Mesenchymal stem cell (in vitro differentiated cells and primary cell): ENCODE results near the gene S1PR4.
"Not testable (repeated sequence)": the region's sequence is repeated elsewhere in the genome, so short reads cannot be mapped to it uniquely, and the experiment has no call there.

Experiments used
- DNase-seq: peaks from one replicate; pipeline ENCODE4 v3.0.0-alpha.2; 2013
- H2AFZ ChIP-seq: one replicate; pipeline ENCODE4 v1.6.1; 2013; ENCODE audit warnings: low read depth, mild to moderate bottlenecking, control low read depth, inconsistent platforms, low read length, moderate library complexity
- H2AK5ac ChIP-seq: 2 replicates; pipeline ENCODE4 v1.6.1; 2013; ENCODE audit warnings: low read length, moderate library complexity, mild to moderate bottlenecking, inconsistent platforms; ENCODE audit not compliant: severe bottlenecking
- H2BK120ac ChIP-seq: one replicate; pipeline ENCODE4 v1.6.1; 2013; ENCODE audit warnings: low read depth, mild to moderate bottlenecking, inconsistent platforms, low read length, moderate library complexity
- H2BK12ac ChIP-seq, 2 experiments: one replicate each; pipeline ENCODE4 v1.6.1; 2013; ENCODE audit warnings: inconsistent platforms in 2 of 2, low read length in 2 of 2, mild to moderate bottlenecking in 2 of 2, moderate library complexity in 2 of 2, control low read depth in 1 of 2
- H2BK15ac ChIP-seq: one replicate; pipeline ENCODE4 v1.6.1; 2013; ENCODE audit warnings: mild to moderate bottlenecking, low read depth, inconsistent platforms; ENCODE audit not compliant: poor library complexity, severe bottlenecking
- H2BK5ac ChIP-seq: 2 replicates; pipeline ENCODE4 v1.6.1; 2013; ENCODE audit warnings: low read depth, mild to moderate bottlenecking, low read length, control low read depth, inconsistent platforms; ENCODE audit not compliant: poor library complexity, severe bottlenecking
- H3K14ac ChIP-seq, 2 experiments: one replicate each; pipeline ENCODE4 v1.6.1; 2013; ENCODE audit warnings: inconsistent platforms in 2 of 2, low read length in 2 of 2, control low read depth in 1 of 2, mild to moderate bottlenecking in 1 of 2, moderate library complexity in 1 of 2
- H3K18ac ChIP-seq, 2 experiments: one replicate each; pipeline ENCODE4 v1.6.1; 2013; ENCODE audit warnings: inconsistent platforms in 2 of 2, low read length in 2 of 2, control low read depth in 1 of 2, low read depth in 1 of 2, mild to moderate bottlenecking in 1 of 2
- H3K23ac ChIP-seq, 2 experiments: one replicate each; pipeline ENCODE4 v1.6.1; 2013; ENCODE audit warnings: inconsistent platforms in 2 of 2, low read length in 2 of 2, mild to moderate bottlenecking in 2 of 2, moderate library complexity in 2 of 2, control low read depth in 1 of 2
- H3K27ac ChIP-seq: 2 replicates; pipeline ENCODE4 v1.5.1; 2013; ENCODE audit warnings: mild to moderate bottlenecking, moderate library complexity, low read length, control low read depth, inconsistent platforms; ENCODE audit not compliant: poor library complexity, severe bottlenecking
- H3K27me3 ChIP-seq, 2 experiments: 2 replicates each; pipeline versions ENCODE4 v1.6.1 to v1.7.0; 2013; ENCODE audit warnings: low read length in 2 of 2, mild to moderate bottlenecking in 2 of 2, moderate library complexity in 2 of 2, control low read depth in 1 of 2, inconsistent platforms in 1 of 2; ENCODE audit not compliant: control insufficient read depth in 1 of 2, insufficient read depth in 1 of 2
- H3K36me3 ChIP-seq, 2 experiments: 2 replicates each; pipeline versions ENCODE4 v1.6.1 to v1.7.0; 2013; ENCODE audit warnings: low read length in 2 of 2, control low read depth in 1 of 2, inconsistent platforms in 1 of 2, low read depth in 1 of 2, mild to moderate bottlenecking in 1 of 2; ENCODE audit not compliant: insufficient read depth in 2 of 2, control insufficient read depth in 1 of 2
- H3K4ac ChIP-seq, 2 experiments: one replicate each; pipeline ENCODE4 v1.6.1; 2013; ENCODE audit warnings: inconsistent platforms in 2 of 2, low read length in 2 of 2, mild to moderate bottlenecking in 2 of 2, moderate library complexity in 2 of 2, control low read depth in 1 of 2, low read depth in 1 of 2
- H3K4me1 ChIP-seq: 2 replicates; pipeline ENCODE4 v1.6.1; 2013; ENCODE audit warnings: low read depth, low read length, control low read depth; ENCODE audit not compliant: control insufficient read depth, insufficient read depth
- H3K4me2 ChIP-seq: 2 replicates; pipeline ENCODE4 v1.6.1; 2013; ENCODE audit warnings: low read length, mild to moderate bottlenecking, inconsistent platforms; ENCODE audit not compliant: poor library complexity, severe bottlenecking
- H3K4me3 ChIP-seq, 2 experiments: 2 replicates each; pipeline versions ENCODE4 v1.5.1 to v1.7.0; 2013; ENCODE audit warnings: low read length in 2 of 2, mild to moderate bottlenecking in 2 of 2, control low read depth in 1 of 2, low read depth in 1 of 2; ENCODE audit not compliant: insufficient read depth in 1 of 2
- H3K79me1 ChIP-seq: replicated peaks from 2 replicates; pipeline ENCODE4 v1.6.1; 2013; ENCODE audit warnings: mild to moderate bottlenecking, control low read depth, low read length, inconsistent platforms; ENCODE audit not compliant: poor library complexity, severe bottlenecking
- H3K9ac ChIP-seq: 2 replicates; pipeline ENCODE4 v1.7.0; 2013; ENCODE audit warnings: mild to moderate bottlenecking, low read length, moderate library complexity
- H3K9me3 ChIP-seq: 2 replicates; pipeline ENCODE4 v1.7.0; 2013; ENCODE audit warnings: mild to moderate bottlenecking, low read length; ENCODE audit not compliant: control insufficient read depth
- H4K8ac ChIP-seq: one replicate; pipeline ENCODE4 v1.6.1; 2013; ENCODE audit warnings: inconsistent platforms, mild to moderate bottlenecking, low read length, moderate library complexity
- H4K91ac ChIP-seq: one replicate; pipeline ENCODE4 v1.6.1; 2013; ENCODE audit warnings: mild to moderate bottlenecking, low read length, inconsistent platforms
- WGBS: methylation state at CpG from one replicate; pipeline ENCODE4 v1.1.7; 2013; ENCODE audit warnings: mixed read lengths; 5-methylcytosine and 5-hydroxymethylcytosine counted together

Gene S1PR4

DNA sequence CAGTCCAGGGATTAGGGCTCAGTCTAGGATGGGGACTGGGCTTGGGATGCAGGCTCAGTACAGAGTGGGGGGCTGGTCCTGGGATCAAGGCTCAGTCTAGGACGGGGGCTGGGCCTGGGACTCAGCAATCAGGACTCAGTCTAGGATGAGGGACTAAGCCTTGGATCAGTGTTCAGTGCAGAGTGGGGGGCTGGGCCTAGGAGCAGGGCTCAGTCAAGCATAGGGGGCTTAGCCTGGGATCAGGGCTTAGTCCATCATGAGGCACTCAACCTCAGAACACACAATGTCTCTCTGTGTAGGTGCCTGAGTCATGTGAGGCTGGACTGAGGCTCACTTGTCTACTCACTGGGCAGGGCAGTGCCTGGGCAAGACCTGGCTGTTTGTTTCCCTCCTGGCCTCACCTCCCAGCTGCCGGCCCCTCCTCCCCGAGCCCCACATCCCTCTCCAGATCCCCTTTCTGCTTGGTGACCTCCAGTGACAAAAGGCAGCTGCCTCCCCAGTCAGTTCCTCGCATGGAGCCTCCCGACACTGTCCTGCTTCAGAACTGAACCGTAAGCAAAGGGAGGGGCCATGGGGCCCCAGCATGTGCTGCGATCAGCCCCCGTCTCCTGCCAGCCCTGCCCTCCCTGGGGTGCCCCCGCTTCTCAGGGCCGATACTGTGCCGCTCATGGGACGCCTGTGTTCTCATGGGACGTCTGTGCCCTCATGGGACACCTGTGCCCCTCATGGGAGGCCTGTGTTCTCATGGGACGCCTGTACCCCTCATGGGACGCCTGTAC is 6.5 kb upstream of the S1PR4 start:
- H2BK5ac ChIP-seq: no peak overlapping the region

DNA sequence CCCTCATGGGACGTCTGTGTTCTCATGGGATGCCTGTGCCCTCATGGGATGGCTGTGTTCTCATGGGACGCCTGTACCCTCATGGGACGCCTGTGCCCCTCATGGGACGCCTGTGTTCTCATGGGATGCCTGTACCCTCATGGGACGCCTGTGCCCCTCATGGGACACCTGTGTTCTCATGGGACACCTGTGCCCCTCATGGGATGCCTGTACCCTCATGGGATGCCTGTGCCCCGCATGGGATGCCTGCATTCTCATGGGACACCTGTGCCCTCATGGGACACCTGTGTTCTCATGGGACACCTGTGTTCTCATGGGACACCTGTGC is 5.9 kb upstream of the S1PR4 start:
- H2BK15ac ChIP-seq, H3K4me3 ChIP-seq, H3K4me2 ChIP-seq, H4K8ac ChIP-seq, H3K9ac ChIP-seq, H3K14ac ChIP-seq, H3K18ac ChIP-seq, H2BK120ac ChIP-seq, H2BK5ac ChIP-seq, H3K79me1 ChIP-seq, H3K4me1 ChIP-seq, H2AFZ ChIP-seq, H3K9me3 ChIP-seq, H3K27ac ChIP-seq, H2AK5ac ChIP-seq, H3K23ac ChIP-seq, H2BK12ac ChIP-seq, DNase-seq, H3K36me3 ChIP-seq, H4K91ac ChIP-seq, H3K4ac ChIP-seq, H3K27me3 ChIP-seq: not testable (repeated sequence)
- WGBS: 76% methylated on average over 6 of the region's 6 CpGs

More for the DNA sequence above, 6.5 kb upstream of the S1PR4 start:
- no peak overlapping the region for H4K8ac ChIP-seq
- 87% methylated on average over 15 of the region's 15 CpGs for WGBS
- H3K4me1 ChIP-seq: peaks cover 5% of the 10 kb centered on the region
- H2BK15ac ChIP-seq: no peak overlapping the region
- H3K4me2 ChIP-seq: no peak overlapping the region
- H3K9ac ChIP-seq: no peak overlapping the region
- no peak overlapping the region for H2AFZ ChIP-seq
- no peak overlapping the region for H3K4me3 ChIP-seq
- no peak overlapping the region for H4K91ac ChIP-seq
- no peak overlapping the region for H3K27ac ChIP-seq
- no peak for DNase-seq
- no peaks in the 10 kb centered on the region for H3K9me3 ChIP-seq
- no peak overlapping the region for H2BK12ac ChIP-seq
- H2AK5ac ChIP-seq: no peak overlapping the region
- peak overlapping the region in 1 of 2 experiments; percentile 21 for H3K18ac ChIP-seq
- H3K4ac ChIP-seq: no peak overlapping the region
- no peaks in the 10 kb centered on the region for H3K79me1 ChIP-seq
- no peaks in the 10 kb centered on the region for H3K36me3 ChIP-seq
- H3K27me3 ChIP-seq: peaks cover 6% of the 10 kb centered on the region in 2 experiments
- no peak overlapping the region for H2BK120ac ChIP-seq
- H3K14ac ChIP-seq: no peak overlapping the region
- H3K23ac ChIP-seq: peak overlapping the region in 1 of 2 experiments; percentile 42

- WGBS: 74% methylated on average over 15 of the region's 17 CpGs
Observed at GRCh38 chr19:3175781-3176714, 2.5 kb upstream of the S1PR4 start.

More at GRCh38 chr19:3175781-3176714, 2.5 kb upstream of the S1PR4 start:
- Histone ChIP-seq H3K4me2 (no peak overlapping the region), H3K4me3 (no peak overlapping the region), H3K79me1 (no peaks in the 10 kb centered on the region), H3K27me3 (peaks cover 6% of the 10 kb centered on the region in 2 experiments), H3K36me3 (no peaks in the 10 kb centered on the region), H3K27ac (no peak overlapping the region), H3K23ac (no peak overlapping the region), H3K9me3 (no peaks in the 10 kb centered on the region), H4K8ac (no peak overlapping the region), H2BK5ac (no peak overlapping the region), H2BK120ac (no peak overlapping the region), H2AK5ac (no peak overlapping the region), H3K4ac (no peak overlapping the region), H3K18ac (no peak overlapping the region), H2BK15ac (no peak overlapping the region), H3K4me1 (peaks cover 9% of the 10 kb centered on the region), H3K14ac (no peak overlapping the region), H4K91ac (peak overlapping the region; percentile 27), H2BK12ac (no peak overlapping the region), H3K9ac (peak overlapping the region; percentile 38), H2AFZ (no peak overlapping the region)
- DNase-seq: peak; percentile 22
